Measurements from ENCODE around the gene MARCHF2.

MARCHF2 gene

DNA sequence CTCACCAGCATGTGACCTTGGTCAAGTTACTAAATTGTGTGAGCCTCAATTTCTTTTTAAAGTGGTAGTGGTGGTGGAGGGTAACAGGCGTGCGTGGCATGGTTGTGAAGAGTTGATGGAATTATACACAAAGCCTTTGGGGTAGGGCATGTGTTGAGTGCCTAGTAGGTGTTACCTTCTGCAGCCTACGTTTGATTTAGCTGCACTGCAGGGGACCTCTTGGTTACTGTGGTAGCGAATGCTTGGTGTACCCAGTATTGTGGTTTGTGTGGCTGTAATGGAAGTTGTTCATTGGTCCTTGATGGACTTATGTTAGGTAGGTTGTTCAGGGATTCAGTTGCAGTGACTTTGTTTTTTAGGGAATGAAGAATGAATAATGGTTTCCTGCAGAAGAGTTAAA is 64.8 kb downstream of the MARCHF2 start:
- no peak for DNase-seq (ENCODE audit: low spot score)

DNA sequence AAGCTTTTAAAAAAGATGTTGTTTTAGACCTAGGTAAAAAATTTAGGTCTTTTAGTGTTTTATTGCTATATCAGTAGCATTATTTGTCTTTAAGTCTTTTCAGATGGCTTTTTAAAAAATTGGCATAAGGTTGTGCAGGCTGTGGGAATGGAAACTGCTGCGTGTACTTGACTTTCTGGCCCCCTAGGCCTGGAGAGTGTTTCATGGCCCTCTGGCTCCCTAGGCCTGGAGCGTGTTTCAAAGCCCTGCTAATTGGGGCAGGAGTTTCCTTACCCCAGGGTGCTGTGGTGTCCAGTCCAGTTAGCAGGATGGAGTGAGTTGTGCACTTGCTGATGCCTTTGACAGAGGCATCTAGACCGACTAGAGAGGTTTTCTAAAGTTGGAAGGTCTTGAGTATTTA is 65.5 kb downstream of the MARCHF2 start:
- no peak for DNase-seq (ENCODE audit: low spot score)

DNA sequence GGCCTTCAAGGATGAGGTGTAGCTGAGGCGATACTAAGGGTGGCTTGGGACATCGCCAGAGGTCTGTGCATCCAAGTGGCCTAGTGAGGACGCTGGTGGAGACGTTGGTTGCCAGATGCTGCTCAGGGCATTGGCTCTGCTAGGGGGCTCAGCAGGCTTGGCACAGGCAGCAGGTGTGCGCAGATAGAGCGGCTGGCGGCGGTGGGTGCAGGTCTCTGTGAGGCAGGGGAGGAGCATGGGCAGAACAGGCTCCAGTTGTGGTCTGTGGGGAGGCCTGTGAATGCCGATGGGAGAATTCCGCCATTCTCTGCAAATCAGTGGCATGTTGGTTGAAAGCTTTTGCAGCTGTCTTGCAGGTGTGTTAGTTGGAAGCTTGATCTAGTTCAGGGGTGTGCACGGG is 68.1 kb downstream of the MARCHF2 start:
- DNase-seq (ENCODE audit: low spot score) = no peak

DNA sequence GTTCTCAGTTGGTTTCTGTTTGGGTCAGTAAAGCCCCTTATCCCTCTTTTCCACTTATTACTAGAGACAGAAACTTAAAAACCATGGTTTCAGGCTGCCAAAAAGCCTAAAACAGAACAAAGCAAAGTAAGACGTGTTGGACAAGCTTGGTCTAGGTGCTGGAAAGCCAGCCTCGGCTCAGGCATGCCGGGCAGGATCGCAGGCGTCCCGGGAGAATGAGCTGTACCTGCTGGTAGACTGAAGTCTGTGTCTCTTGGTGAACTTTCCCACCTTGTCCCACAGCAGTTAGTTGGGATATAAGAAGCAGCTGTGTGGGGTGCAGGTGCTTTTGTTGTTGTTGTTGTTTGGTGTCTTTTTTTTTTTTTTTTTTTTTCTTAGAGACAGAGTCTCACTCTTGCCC is 68.5 kb downstream of the MARCHF2 start:
- no peak for DNase-seq (ENCODE audit: low spot score)

DNA sequence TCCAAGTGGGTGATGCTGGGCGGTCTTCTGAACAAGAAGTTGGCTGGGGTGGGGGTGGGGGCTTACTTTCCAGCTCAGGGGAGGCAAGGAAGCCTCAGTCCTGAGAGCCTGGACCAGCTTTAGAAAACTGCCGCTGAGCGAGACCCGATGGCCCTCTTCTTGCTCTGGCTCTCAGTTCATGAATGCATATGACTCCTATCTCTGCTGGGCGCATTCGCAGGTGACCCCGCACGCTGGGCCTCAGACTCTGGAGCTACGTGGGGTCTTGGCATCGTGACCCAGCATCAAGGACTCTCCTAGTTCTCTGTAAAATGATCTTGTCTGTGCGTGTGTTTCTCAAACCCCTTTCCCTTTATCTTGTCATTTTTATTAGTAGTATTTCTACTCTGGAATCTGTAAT is 69.6 kb downstream of the MARCHF2 start:
- no peak for DNase-seq (ENCODE audit: low spot score)

DNA sequence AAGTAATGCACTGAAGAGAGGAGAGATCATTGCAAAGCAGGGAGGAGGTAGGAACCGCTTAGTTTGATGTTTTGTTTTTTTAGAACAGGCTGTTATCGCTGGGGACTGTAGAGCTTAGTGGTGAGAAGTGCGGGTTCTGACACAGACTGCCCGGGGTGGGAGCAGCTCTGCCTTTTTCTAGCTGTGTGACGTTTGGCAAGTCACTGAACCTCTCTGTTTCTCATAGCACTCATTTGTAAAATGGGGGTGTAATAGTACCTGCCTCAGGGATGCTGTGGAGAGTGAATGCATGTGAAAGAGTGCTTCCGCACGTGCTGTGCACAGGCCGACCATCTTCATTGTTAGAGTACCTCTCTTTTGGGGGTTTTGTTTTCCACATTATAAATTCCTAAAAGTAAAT is 70.1 kb downstream of the MARCHF2 start:
- DNase-seq (ENCODE audit: low spot score) = no peak

DNA sequence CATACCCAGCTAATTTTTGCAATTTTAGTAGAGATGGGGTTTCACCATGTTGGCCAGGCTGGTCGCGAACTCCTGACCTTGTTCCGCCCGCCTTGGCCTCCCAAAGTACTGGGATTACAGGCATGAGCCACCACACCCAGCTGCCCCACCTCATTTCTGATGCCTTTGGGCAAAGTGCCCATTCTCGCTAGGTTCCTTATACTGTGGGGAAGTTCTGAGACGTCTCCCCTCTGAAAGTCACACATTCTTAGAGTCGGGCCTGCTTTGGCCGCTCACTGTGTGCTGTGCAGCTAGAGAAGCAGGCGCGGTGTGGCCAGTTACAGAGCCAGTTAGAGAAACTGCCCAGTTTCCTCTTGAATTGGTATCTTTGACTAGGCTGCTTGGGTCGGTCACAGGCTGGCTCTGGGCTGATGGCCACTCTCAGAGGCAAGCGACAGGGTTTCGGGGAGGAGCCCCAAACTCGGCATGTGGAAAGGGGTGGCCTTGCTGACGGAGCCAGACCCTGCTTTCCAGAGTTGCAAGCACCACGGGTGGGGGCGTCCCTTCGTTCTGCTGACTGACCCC is 71.3 kb downstream of the MARCHF2 start:
- DNase-seq (ENCODE audit: low spot score) = no peak

DNA sequence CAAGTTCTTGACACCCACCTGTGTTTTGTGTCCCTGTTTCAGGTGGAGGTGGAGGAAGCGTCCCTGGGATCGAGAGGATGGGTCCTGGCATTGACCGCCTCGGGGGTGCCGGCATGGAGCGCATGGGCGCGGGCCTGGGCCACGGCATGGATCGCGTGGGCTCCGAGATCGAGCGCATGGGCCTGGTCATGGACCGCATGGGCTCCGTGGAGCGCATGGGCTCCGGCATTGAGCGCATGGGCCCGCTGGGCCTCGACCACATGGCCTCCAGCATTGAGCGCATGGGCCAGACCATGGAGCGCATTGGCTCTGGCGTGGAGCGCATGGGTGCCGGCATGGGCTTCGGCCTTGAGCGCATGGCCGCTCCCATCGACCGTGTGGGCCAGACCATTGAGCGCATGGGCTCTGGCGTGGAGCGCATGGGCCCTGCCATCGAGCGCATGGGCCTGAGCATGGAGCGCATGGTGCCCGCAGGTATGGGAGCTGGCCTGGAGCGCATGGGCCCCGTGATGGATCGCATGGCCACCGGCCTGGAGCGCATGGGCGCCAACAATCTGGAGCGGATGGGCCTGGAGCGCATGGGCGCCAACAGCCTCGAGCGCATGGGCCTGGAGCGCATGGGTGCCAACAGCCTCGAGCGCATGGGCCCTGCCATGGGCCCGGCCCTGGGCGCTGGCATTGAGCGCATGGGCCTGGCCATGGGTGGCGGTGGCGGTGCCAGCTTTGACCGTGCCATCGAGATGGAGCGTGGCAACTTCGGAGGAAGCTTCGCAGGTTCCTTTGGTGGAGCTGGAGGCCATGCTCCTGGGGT is 72.7 kb downstream of the MARCHF2 start:
- no peak for DNase-seq (ENCODE audit: low spot score)

DNA sequence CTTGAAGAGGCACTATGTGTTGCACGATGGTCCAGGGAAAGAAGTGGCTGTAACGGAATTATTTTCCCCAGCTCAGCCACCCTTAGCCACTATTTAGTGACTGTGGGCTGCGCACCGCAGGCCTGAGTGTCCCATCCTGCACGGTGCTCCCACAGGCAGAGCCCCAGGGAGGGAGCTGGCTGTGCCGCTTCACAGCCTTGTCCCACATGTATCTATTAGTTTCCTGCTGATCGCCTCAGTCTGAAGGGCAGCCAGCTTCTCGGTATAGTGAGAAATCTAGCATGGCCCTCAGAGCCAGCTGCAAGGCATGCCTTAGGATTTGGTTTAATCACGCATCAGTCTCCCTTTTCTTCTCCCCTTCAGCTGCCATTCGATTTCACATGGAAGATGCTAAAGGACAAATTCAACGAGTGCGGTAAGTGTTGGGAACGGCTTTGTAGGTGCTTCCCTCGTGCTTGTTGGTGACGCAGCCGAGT is 73.6 kb downstream of the MARCHF2 start:
- no peak for DNase-seq (ENCODE audit: low spot score)

DNA sequence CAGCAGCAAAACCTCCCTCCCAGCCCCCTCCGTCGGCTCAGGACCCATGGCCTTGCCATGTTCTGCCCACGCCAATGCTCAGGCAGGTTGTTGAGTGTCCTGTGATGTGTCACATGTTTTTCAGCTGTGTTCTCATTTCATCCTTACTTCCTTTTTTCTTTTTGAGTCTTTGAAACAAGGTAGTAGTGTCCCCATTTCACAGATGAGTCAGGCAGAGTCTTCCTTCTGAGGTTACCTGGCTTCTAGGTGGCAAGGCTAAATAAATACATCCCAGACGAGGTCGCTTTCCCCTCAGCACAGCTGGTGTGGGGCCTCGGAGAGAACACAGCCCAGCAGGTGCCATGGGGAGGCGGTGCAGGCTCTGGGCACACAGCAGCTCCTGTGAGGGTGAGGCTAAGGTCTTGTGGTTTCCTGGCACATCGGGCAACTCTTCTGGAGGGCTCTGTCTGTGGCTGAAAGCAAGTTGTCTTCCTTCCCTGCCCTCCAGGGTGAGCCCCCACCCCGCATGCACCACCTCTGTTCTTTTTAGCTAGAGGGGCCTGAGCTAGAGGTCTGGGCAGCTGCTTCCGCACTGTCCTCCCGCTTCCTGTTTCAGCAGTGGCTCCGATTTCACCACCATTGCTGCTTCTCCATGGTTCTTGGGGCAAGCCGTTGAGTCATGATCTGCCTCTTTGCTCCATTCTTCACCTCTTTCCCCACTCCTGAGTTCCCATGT is 74.2 kb downstream of the MARCHF2 start:
- no peak for DNase-seq (ENCODE audit: low spot score)

DNA sequence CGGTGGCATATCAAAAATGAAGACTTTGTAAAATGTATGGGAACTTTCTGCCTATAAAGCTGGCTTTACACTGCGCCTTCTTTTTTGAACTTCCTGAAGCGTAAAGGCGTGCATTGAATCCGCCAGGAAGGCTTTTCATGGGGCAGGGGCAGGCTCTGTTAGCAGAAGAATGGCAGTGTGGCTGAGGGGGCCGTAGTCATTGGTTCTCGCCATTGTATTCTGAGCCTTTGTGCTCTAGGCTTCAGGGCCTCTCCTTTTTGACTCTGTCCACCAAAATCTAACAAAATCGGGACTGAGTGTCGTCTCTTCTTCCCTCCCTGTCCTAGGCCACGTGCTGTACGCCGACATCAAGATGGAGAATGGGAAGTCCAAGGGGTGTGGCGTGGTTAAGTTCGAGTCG is 75.3 kb downstream of the MARCHF2 start:
- no peak for DNase-seq (ENCODE audit: low spot score)

Measured in putamen (tissue), 1 donor.